ENCODE data around the gene RNASEH2C.
"Not testable (repeated sequence)": the region's sequence is repeated elsewhere in the genome, so short reads cannot be mapped to it uniquely, and the experiment has no call there.

DNA sequence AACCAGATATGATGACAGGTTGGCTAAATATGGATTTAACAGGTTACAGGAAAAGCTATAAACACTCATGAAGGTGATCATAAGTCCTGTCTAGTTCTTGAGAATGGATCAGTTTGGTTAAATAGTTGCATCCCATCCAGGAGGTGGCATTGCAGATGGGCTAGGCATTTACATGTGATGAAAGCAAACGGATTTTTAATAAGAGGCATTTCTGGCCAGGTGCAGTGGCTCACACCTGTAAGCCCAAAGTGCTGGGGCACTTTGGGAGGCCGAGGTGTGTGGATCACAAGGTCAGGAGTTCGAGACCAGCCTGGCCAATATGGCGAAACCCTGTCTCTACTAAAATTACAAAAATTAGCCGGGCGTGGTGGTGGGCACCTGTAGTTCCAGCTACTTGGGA lies 37.1 kb downstream of the RNASEH2C start:
- not testable (repeated sequence) for TF ChIP-seq EP300, POLR2AphosphoS5 (IDR thresholded peaks at IDR 0.05)
- TF ChIP-seq, protein P1, sequence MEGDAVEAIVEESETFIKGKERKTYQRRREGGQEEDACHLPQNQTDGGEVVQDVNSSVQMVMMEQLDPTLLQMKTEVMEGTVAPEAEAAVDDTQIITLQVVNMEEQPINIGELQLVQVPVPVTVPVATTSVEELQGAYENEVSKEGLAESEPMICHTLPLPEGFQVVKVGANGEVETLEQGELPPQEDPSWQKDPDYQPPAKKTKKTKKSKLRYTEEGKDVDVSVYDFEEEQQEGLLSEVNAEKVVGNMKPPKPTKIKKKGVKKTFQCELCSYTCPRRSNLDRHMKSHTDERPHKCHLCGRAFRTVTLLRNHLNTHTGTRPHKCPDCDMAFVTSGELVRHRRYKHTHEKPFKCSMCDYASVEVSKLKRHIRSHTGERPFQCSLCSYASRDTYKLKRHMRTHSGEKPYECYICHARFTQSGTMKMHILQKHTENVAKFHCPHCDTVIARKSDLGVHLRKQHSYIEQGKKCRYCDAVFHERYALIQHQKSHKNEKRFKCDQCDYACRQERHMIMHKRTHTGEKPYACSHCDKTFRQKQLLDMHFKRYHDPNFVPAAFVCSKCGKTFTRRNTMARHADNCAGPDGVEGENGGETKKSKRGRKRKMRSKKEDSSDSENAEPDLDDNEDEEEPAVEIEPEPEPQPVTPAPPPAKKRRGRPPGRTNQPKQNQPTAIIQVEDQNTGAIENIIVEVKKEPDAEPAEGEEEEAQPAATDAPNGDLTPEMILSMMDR (IDR thresholded peaks at IDR 0.05): not testable (repeated sequence)
